H9 (cell line): Measurements from ENCODE around the gene CFAP299. TPM values are rescaled to one million over a fixed set of nuclear protein-coding genes. Genes with fewer than 3 reads are reported as not detected.

Source experiments
- DNase-seq: peaks from one replicate; pipeline ENCODE4 v3.0.0-alpha.2; 2017
- H2AFZ ChIP-seq: one replicate; pipeline ENCODE4 v1.6.1; 2013; ENCODE audit warnings: mild to moderate bottlenecking, low read length, control low read depth, moderate library complexity
- H2AK5ac ChIP-seq: 2 replicates; pipeline ENCODE4 v1.6.1; 2013; ENCODE audit warnings: low read length, control low read depth, mixed read lengths; ENCODE audit not compliant: insufficient read length
- H2BK120ac ChIP-seq: one replicate; pipeline ENCODE4 v1.6.1; 2013; ENCODE audit warnings: low read depth, mild to moderate bottlenecking, low read length, control low read depth, inconsistent platforms; ENCODE audit not compliant: poor library complexity, severe bottlenecking
- H2BK12ac ChIP-seq: 2 replicates; pipeline ENCODE4 v1.6.1; 2013; ENCODE audit warnings: low read length, control low read depth, mixed read lengths, low read depth; ENCODE audit not compliant: insufficient read length
- H2BK15ac ChIP-seq: 2 replicates; pipeline ENCODE4 v1.6.1; 2013; ENCODE audit warnings: low read depth, low read length, control low read depth
- H2BK20ac ChIP-seq: one replicate; pipeline ENCODE4 v1.6.1; 2013; ENCODE audit warnings: low read depth, mild to moderate bottlenecking, low read length, control low read depth, inconsistent platforms; ENCODE audit not compliant: poor library complexity, severe bottlenecking
- H2BK5ac ChIP-seq: 2 replicates; pipeline ENCODE4 v1.6.1; 2013; ENCODE audit warnings: low read length, control low read depth, mixed read lengths; ENCODE audit not compliant: insufficient read length
- H3K14ac ChIP-seq: 2 replicates; pipeline ENCODE4 v1.6.1; 2013; ENCODE audit warnings: low read length, control low read depth; ENCODE audit not compliant: insufficient read depth
- H3K18ac ChIP-seq: 2 replicates; pipeline ENCODE4 v1.6.1; 2013; ENCODE audit warnings: low read depth, mild to moderate bottlenecking, mixed read lengths, low read length, control low read depth; ENCODE audit not compliant: insufficient read length
- H3K23ac ChIP-seq: 2 replicates; pipeline ENCODE4 v1.6.1; 2013; ENCODE audit warnings: low read length, control low read depth, mixed read lengths, low read depth; ENCODE audit not compliant: insufficient read length
- H3K23me2 ChIP-seq: 2 replicates; pipeline ENCODE4 v1.6.1; 2013; ENCODE audit warnings: low read depth, mild to moderate bottlenecking, mixed read lengths, low read length, control low read depth; ENCODE audit not compliant: insufficient read length, poor library complexity, severe bottlenecking
- H3K27ac ChIP-seq: 2 replicates; pipeline ENCODE4 v1.5.1; 2013; ENCODE audit warnings: low read length, control low read depth, mixed read lengths, low read depth; ENCODE audit not compliant: insufficient read length
- H3K27me3 ChIP-seq: 2 replicates; pipeline ENCODE4 v1.6.1; 2013; ENCODE audit warnings: low read length, control low read depth, inconsistent platforms; ENCODE audit not compliant: insufficient read depth
- H3K4ac ChIP-seq: 2 replicates; pipeline ENCODE4 v1.6.1; 2013; ENCODE audit warnings: low read depth, mild to moderate bottlenecking, control low read depth, inconsistent platforms, low read length, moderate library complexity
- H3K4me1 ChIP-seq: 2 replicates; pipeline ENCODE4 v1.6.1; 2013; ENCODE audit warnings: low read length, control low read depth, inconsistent platforms; ENCODE audit not compliant: insufficient read depth
- H3K4me2 ChIP-seq: 2 replicates; pipeline ENCODE4 v1.6.1; 2013; ENCODE audit warnings: low read length, control low read depth, mixed read lengths; ENCODE audit not compliant: insufficient read length, insufficient read depth
- H3K56ac ChIP-seq: 2 replicates; pipeline ENCODE4 v1.6.1; 2013; ENCODE audit warnings: low read depth, mild to moderate bottlenecking, mixed read lengths, low read length, control low read depth; ENCODE audit not compliant: insufficient read length
- H3K79me1 ChIP-seq: 2 replicates; pipeline ENCODE4 v1.6.1; 2013; ENCODE audit warnings: low read depth, mild to moderate bottlenecking, moderate library complexity, low read length, control low read depth, inconsistent platforms; ENCODE audit not compliant: insufficient read depth, poor library complexity, severe bottlenecking
- H3K79me2 ChIP-seq: 2 replicates; pipeline ENCODE4 v1.6.1; 2013; ENCODE audit warnings: low read length, control low read depth, inconsistent platforms; ENCODE audit not compliant: insufficient read depth
- H3K9ac ChIP-seq: 2 replicates; pipeline ENCODE4 v1.6.1; 2013; ENCODE audit warnings: low read length, control low read depth, mixed read lengths; ENCODE audit not compliant: insufficient read length; ENCODE audit errors: extremely low read depth
- H3K9me3 ChIP-seq: one replicate; pipeline ENCODE4 v1.6.1; 2013; ENCODE audit warnings: low read depth, low read length, inconsistent platforms; ENCODE audit not compliant: control insufficient read depth
- H3T11ph ChIP-seq: one replicate; pipeline ENCODE4 v1.6.1; 2013; ENCODE audit warnings: mild to moderate bottlenecking, low read length, control low read depth, inconsistent platforms
- H4K20me1 ChIP-seq: one replicate; pipeline ENCODE4 v1.6.1; 2013; ENCODE audit not compliant: control insufficient read depth, insufficient read length, insufficient read depth
- H4K5ac ChIP-seq: 2 replicates; pipeline ENCODE4 v1.6.1; 2013; ENCODE audit warnings: low read depth, mild to moderate bottlenecking, mixed read lengths, low read length, control low read depth; ENCODE audit not compliant: insufficient read length
- H4K8ac ChIP-seq: replicated peaks from 2 replicates; pipeline ENCODE4 v1.6.1; 2013; ENCODE audit warnings: low read length, control low read depth, mixed read lengths, low read depth; ENCODE audit not compliant: insufficient read length
- H4K91ac ChIP-seq: 2 replicates; pipeline ENCODE4 v1.6.1; 2013; ENCODE audit warnings: low read depth, mild to moderate bottlenecking, moderate library complexity, mixed read lengths, low read length, control low read depth; ENCODE audit not compliant: insufficient read length
- H3K27ac Mint-ChIP-seq, 3 experiments: 2 replicates in 2 of 3; 3 replicates in 1 of 3; pipeline ENCODE4 v1.8.0; 2020 to 2021; ENCODE audit warnings: mixed read lengths in 3 of 3, mild to moderate bottlenecking in 1 of 3, moderate library complexity in 1 of 3
- H3K27me3 Mint-ChIP-seq: 2 replicates; pipeline ENCODE4 v1.8.0; 2021; ENCODE audit warnings: low read depth, mild to moderate bottlenecking, moderate library complexity, mixed read lengths
- H3K36me3 Mint-ChIP-seq, 3 experiments: 2 replicates in 2 of 3; 3 replicates in 1 of 3; pipeline ENCODE4 v1.8.0; 2020 to 2021; ENCODE audit warnings: low read depth in 3 of 3, mixed read lengths in 3 of 3; ENCODE audit not compliant: insufficient read depth in 1 of 3
- H3K4me1 Mint-ChIP-seq, 2 experiments: 2 replicates each; pipeline ENCODE4 v1.8.0; 2020; ENCODE audit warnings: mixed read lengths in 2 of 2
- H3K4me3 Mint-ChIP-seq, 2 experiments: 2 replicates in 1 of 2; 3 replicates in 1 of 2; pipeline ENCODE4 v1.8.0; 2020 to 2021; ENCODE audit warnings: mild to moderate bottlenecking in 2 of 2, mixed read lengths in 2 of 2, moderate library complexity in 1 of 2
- H3K9me3 Mint-ChIP-seq, 2 experiments: 2 replicates in 1 of 2; 3 replicates in 1 of 2; pipeline ENCODE4 v1.8.0; 2020; ENCODE audit warnings: mild to moderate bottlenecking in 2 of 2, mixed read lengths in 2 of 2, moderate library complexity in 1 of 2
- CTCF ChIP-seq: fragments of 200-600 bp; sonication (generic); conservative IDR thresholded peaks from 3 replicates; pipeline ENCODE4 v1.8.0; 2021; ENCODE audit warnings: antibody characterized with exemption, mild to moderate bottlenecking
- WGBS: extraction: QIAGEN DNeasy Blood & Tissue Kit; methylation state at CpG from one replicate; pipeline ENCODE4 v1.1.7; 2013; ENCODE audit warnings: missing lambda C conversion rate, low lambda C conversion rate, mixed read lengths; ENCODE audit not compliant: insufficient read length; ENCODE audit errors: extremely low coverage; 5-methylcytosine and 5-hydroxymethylcytosine counted together
- total RNA-seq: library from RNA; stranded (reverse); gene quantifications from 2 replicates; pipeline ENCODE4 v1.2.1, GENCODE V29; 2021

The CFAP299 gene
- total RNA-seq, 1 experiment from 2014 or later, result not detected

GRCh38 chr4:80448056-80448455 is 112.5 kb downstream of the CFAP299 start:
- no peak for DNase-seq
- H3K9me3 Mint-ChIP-seq, result peaks cover 3 to 6% of the 10 kb centered on the region in 2 experiments; a peak in 3 of 5 replicates

More at GRCh38 chr4:80448056-80448455, 112.5 kb downstream of the CFAP299 start:
- no peak overlapping the region for H3K23ac ChIP-seq
- H3K4me1 ChIP-seq, result no peaks in the 10 kb centered on the region
- no peak overlapping the region for H3K9ac ChIP-seq
- Mint-ChIP-seq H3K36me3 (peaks cover 0 to 3% (median 1%) of the 10 kb centered on the region in 3 experiments; a peak in 5 of 7 replicates), H3K4me3 (no peak overlapping the region), H3K4me1 (peaks cover 3 to 7% of the 10 kb centered on the region in 2 experiments; a peak in 1 of 4 replicates), H3K27ac (no peak overlapping the region), H3K27me3 (no peaks in the 10 kb centered on the region; the same call in 1 of the 2 replicates)
- H3T11ph ChIP-seq, result no peak overlapping the region
- H3K79me2 ChIP-seq, result no peaks in the 10 kb centered on the region
- no peak overlapping the region for H2AK5ac ChIP-seq
- H4K20me1 ChIP-seq, result no peaks in the 10 kb centered on the region
- H3K4me2 ChIP-seq, result no peak overlapping the region
- no peak overlapping the region for H3K14ac ChIP-seq
- H2AFZ ChIP-seq, result no peak overlapping the region
- no peak overlapping the region for H2BK15ac ChIP-seq
- no peaks in the 10 kb centered on the region for H3K9me3 ChIP-seq
- no peaks in the 10 kb centered on the region for H3K23me2 ChIP-seq
- H4K8ac ChIP-seq, result no peak overlapping the region
- H4K5ac ChIP-seq, result no peak overlapping the region
- no peak overlapping the region for H3K18ac ChIP-seq
- H2BK12ac ChIP-seq, result no peak overlapping the region
- H3K4ac ChIP-seq, result no peak overlapping the region
- no peak overlapping the region for H2BK5ac ChIP-seq
- no peak overlapping the region for H2BK20ac ChIP-seq
- no peak overlapping the region for H4K91ac ChIP-seq
- H2BK120ac ChIP-seq, result no peak overlapping the region
- H3K79me1 ChIP-seq, result no peaks in the 10 kb centered on the region
- WGBS, result no CpG with 5 or more reads among the region's 1 CpG
- H3K27ac ChIP-seq, result no peak overlapping the region
- TF ChIP-seq CTCF, result no peak
- no peak overlapping the region for H3K56ac ChIP-seq
- H3K27me3 ChIP-seq, result no peaks in the 10 kb centered on the region
